Tibial artery (tissue), 4 donors: ENCODE data around the gene RCAN2.

Source experiments
- DNase-seq, 2 donors: peaks; one replicate each; pipeline ENCODE4 v3.0.0-alpha.2; 2019
- H3K27ac ChIP-seq, 2 donors: fragments of 200-600 bp; sonication (generic) in 1 of 2; 1 replicate in 1 of 2; 2 replicates in 1 of 2; pipeline ENCODE4 v1.5.1; 2018 to 2019; ENCODE audit warnings: mild to moderate bottlenecking in 1 of 2
- H3K27me3 ChIP-seq, 2 donors: fragments of 200-600 bp; sonication (generic) in 1 of 2; one replicate each; pipeline versions ENCODE4 v1.5.1 to v1.6.0; 2016 to 2019
- H3K36me3 ChIP-seq, 3 donors: fragments of 200-600 bp; sonication (generic) in 2 of 3; one replicate each; pipeline ENCODE4 v1.5.1; 2016 to 2019; ENCODE audit warnings: mild to moderate bottlenecking in 2 of 3
- H3K4me1 ChIP-seq, 4 donors: fragments of 200-600 bp; sonication (generic) in 2 of 4; 1 replicate in 3 of 4; 2 replicates in 1 of 4; pipeline ENCODE4 v1.5.1; 2016 to 2019
- H3K4me3 ChIP-seq, 2 donors: fragments of 200-600 bp; sonication (generic) in 1 of 2; 1 replicate in 1 of 2; 2 replicates in 1 of 2; pipeline ENCODE4 v1.5.1; 2018 to 2019; ENCODE audit warnings: mild to moderate bottlenecking in 2 of 2
- H3K9me3 ChIP-seq, 3 donors: fragments of 200-600 bp; sonication (generic) in 1 of 3; one replicate each; pipeline ENCODE4 v1.5.1; 2016 to 2019
- CTCF ChIP-seq, 2 experiments: fragments of 200-600 bp in 1 of 2; fragments of 450-650 bp in 1 of 2; IDR thresholded peaks; one replicate each; pipeline ENCODE4 v1.5.1; 2017 to 2019; ENCODE audit warnings: antibody characterized with exemption in 2 of 2, mild to moderate bottlenecking in 1 of 2, moderate library complexity in 1 of 2
- intact Hi-C: fragments of 100-400 bp; cut with DNase I; formaldehyde crosslinking; loops from one replicate; pipeline ENCODE4 v1.15.0; 2023; ENCODE audit warnings: low total_unique reads

RCAN2 gene

GRCh38 chr6:46490425-46491200, 636 bp downstream of the RCAN2 start:
- intact Hi-C loops = loop anchor here (2.0 to 10.0 kb wide), 3 partner anchors 70 to 276 kb away; no protein-coding TSS in a partner anchor
- Histone ChIP-seq H3K27ac (peak overlapping the region; percentile 96 to 97), H3K4me1 (peaks cover 0 to 60% (median 17%) of the 10 kb centered on the region in 4 donors), H3K27me3 (no peaks in the 10 kb centered on the region), H3K4me3 (peak overlapping the region; percentile 73 to 88), H3K9me3 (no peaks in the 10 kb centered on the region), H3K36me3 (no peaks in the 10 kb centered on the region)
- peak; percentile 32 to 71 for DNase-seq
- peak; percentile 17 to 21 for TF ChIP-seq CTCF (IDR thresholded peaks at IDR 0.05)

GRCh38 chr6:46486181-46486580, 5.1 kb downstream of the RCAN2 start:
- H3K27ac ChIP-seq = peak overlapping the region; percentile 96 to 97

GRCh38 chr6:46484081-46484820, 7.0 kb downstream of the RCAN2 start:
- intact Hi-C loops = no loop called here
- no peak for TF ChIP-seq CTCF (IDR thresholded peaks at IDR 0.05)
- no peak for DNase-seq
- Histone ChIP-seq H3K4me1 (peaks cover 0 to 88% (median 19%) of the 10 kb centered on the region in 4 donors), H3K27ac (peak overlapping the region; percentile 5 to 46), H3K27me3 (no peaks in the 10 kb centered on the region), H3K9me3 (no peaks in the 10 kb centered on the region), H3K4me3 (no peak overlapping the region), H3K36me3 (peaks cover 0 to 5% (median 0%) of the 10 kb centered on the region in 3 donors)

More at GRCh38 chr6:46486181-46486580, 5.1 kb downstream of the RCAN2 start:
- no peak for DNase-seq
- peaks cover 0 to 82% (median 23%) of the 10 kb centered on the region in 4 donors for H3K4me1 ChIP-seq
- H3K27me3 ChIP-seq = no peaks in the 10 kb centered on the region
- intact Hi-C loops = no loop called here
- H3K36me3 ChIP-seq = no peaks in the 10 kb centered on the region
- H3K9me3 ChIP-seq = no peaks in the 10 kb centered on the region
- H3K4me3 ChIP-seq = no peak overlapping the region
- TF ChIP-seq CTCF (IDR thresholded peaks at IDR 0.05) = no peak

- Histone ChIP-seq H3K4me1 (peaks cover 0 to 87% (median 14%) of the 10 kb centered on the region in 4 donors), H3K27me3 (no peaks in the 10 kb centered on the region), H3K27ac (no peak overlapping the region), H3K9me3 (no peaks in the 10 kb centered on the region), H3K4me3 (no peak overlapping the region), H3K36me3 (peaks cover 0 to 5% (median 0%) of the 10 kb centered on the region in 3 donors)
- no peak for DNase-seq
- intact Hi-C loops = no loop called here
- no peak for TF ChIP-seq CTCF (IDR thresholded peaks at IDR 0.05)
Observed at GRCh38 chr6:46476301-46476700, 14.9 kb downstream of the RCAN2 start.

GRCh38 chr6:46473881-46474280, 17.4 kb downstream of the RCAN2 start:
- no peak overlapping the region for H3K27ac ChIP-seq
- intact Hi-C loops = no loop called here
- no peaks in the 10 kb centered on the region for H3K36me3 ChIP-seq
- no peaks in the 10 kb centered on the region for H3K27me3 ChIP-seq
- no peak overlapping the region for H3K4me3 ChIP-seq
- DNase-seq = no peak
- H3K9me3 ChIP-seq = no peaks in the 10 kb centered on the region
- H3K4me1 ChIP-seq = peaks cover 0 to 95% (median 17%) of the 10 kb centered on the region in 4 donors
- no peak for TF ChIP-seq CTCF (IDR thresholded peaks at IDR 0.05)
